ENCODE data around the gene PCDH19.

Gene PCDH19

GRCh38 chrX:100296183-100296753, 113.8 kb downstream of the PCDH19 start:
- DNase-seq, result no peak

GRCh38 chrX:100294965-100295364, 115.1 kb downstream of the PCDH19 start:
- no peak for DNase-seq

GRCh38 chrX:100289066-100289558, 121.0 kb downstream of the PCDH19 start:
- no peak for DNase-seq

- no peak for DNase-seq
Observed at GRCh38 chrX:100277231-100277630, 132.8 kb downstream of the PCDH19 start.

GRCh38 chrX:100274916-100275315, 135.2 kb downstream of the PCDH19 start:
- DNase-seq, result no peak

- no peak for DNase-seq
Observed at GRCh38 chrX:100265179-100265578, 144.9 kb downstream of the PCDH19 start.

- no peak for DNase-seq
Observed at GRCh38 chrX:100264200-100264599, 145.9 kb downstream of the PCDH19 start.

- no peak for DNase-seq
Observed at GRCh38 chrX:100263650-100264049, 146.4 kb downstream of the PCDH19 start.

GRCh38 chrX:100248885-100249493, 161.1 kb downstream of the PCDH19 start:
- DNase-seq, result no peak

GRCh38 chrX:100247826-100248225, 162.2 kb downstream of the PCDH19 start:
- no peak for DNase-seq

- no peak for DNase-seq
Observed at GRCh38 chrX:100244681-100245080, 165.4 kb downstream of the PCDH19 start.
